SU-DHL-6 (cell line): Measurements from ENCODE around the gene PLA2G4E.

Experiments used
- H2AFZ ChIP-seq: fragments of 200-600 bp; sonication (generic); 2 replicates; pipeline ENCODE4 v1.6.1; 2014; ENCODE audit warnings: low read depth, mild to moderate bottlenecking, moderate library complexity, mixed read lengths, antibody characterized with exemption, low read length; ENCODE audit not compliant: severe bottlenecking
- H3F3A ChIP-seq: fragments of 200-600 bp; shearing (Covaris generic); 2 replicates; pipeline ENCODE4 v1.6.0; 2016; ENCODE audit warnings: antibody characterized with exemption, mild to moderate bottlenecking; ENCODE audit not compliant: insufficient read depth
- H3K27ac ChIP-seq: fragments of 200-600 bp; sonication (generic); 2 replicates; pipeline ENCODE4 v1.5.1; 2016; ENCODE audit warnings: low read depth, mild to moderate bottlenecking, low read length, moderate library complexity, mixed read lengths
- H3K27me3 ChIP-seq: fragments of 200-600 bp; sonication (generic), shearing (Covaris generic); 2 replicates; pipeline ENCODE4 v1.6.0; 2014; ENCODE audit warnings: mild to moderate bottlenecking, low read length
- H3K36me3 ChIP-seq: fragments of 200-600 bp; sonication (generic); 2 replicates; pipeline ENCODE4 v1.6.1; 2014; ENCODE audit warnings: mild to moderate bottlenecking, low read length, mixed read lengths
- H3K4me2 ChIP-seq: fragments of 300-600, 200-600 bp; shearing (Covaris generic), sonication (generic); 2 replicates; pipeline ENCODE4 v1.6.0; 2014; ENCODE audit warnings: low read length, low read depth, mild to moderate bottlenecking; ENCODE audit not compliant: poor library complexity, severe bottlenecking
- H3K4me3 ChIP-seq: fragments of 200-600 bp; sonication (generic); 2 replicates; pipeline ENCODE4 v1.5.1; 2014; ENCODE audit warnings: antibody characterized with exemption, low read length, mild to moderate bottlenecking, mixed read lengths; ENCODE audit not compliant: insufficient read depth, poor library complexity, severe bottlenecking
- H3K79me2 ChIP-seq: fragments of 200-600 bp; sonication (generic); 2 replicates; pipeline ENCODE4 v1.6.1; 2014; ENCODE audit warnings: mild to moderate bottlenecking, low read length, moderate library complexity; ENCODE audit not compliant: insufficient read depth
- H3K9ac ChIP-seq: fragments of 200-600 bp; sonication (generic); 2 replicates; pipeline ENCODE4 v1.7.0; 2014; ENCODE audit warnings: mild to moderate bottlenecking, low read length
- H3K9me2 ChIP-seq: fragments of 200-600 bp; sonication (generic); replicated peaks from 2 replicates; pipeline ENCODE4 v1.6.1; 2014; ENCODE audit warnings: low read length; ENCODE audit not compliant: insufficient read depth
- H3K9me3 ChIP-seq: fragments of 200-600 bp; sonication (generic); 2 replicates; pipeline ENCODE4 v1.6.1; 2014; ENCODE audit warnings: low read length, mixed read lengths; ENCODE audit not compliant: insufficient read depth
- H4K20me1 ChIP-seq: fragments of 200-600 bp; sonication (generic); 2 replicates; pipeline ENCODE4 v1.6.1; 2014; ENCODE audit warnings: low read depth, mild to moderate bottlenecking, antibody characterized with exemption, low read length, moderate library complexity, mixed read lengths
- CTCF ChIP-seq: fragments of 200-600 bp; sonication (generic); IDR thresholded peaks from one replicate; pipeline ENCODE4 v1.5.1; 2017; ENCODE audit warnings: antibody characterized with exemption, mild to moderate bottlenecking, low read length, moderate library complexity; ENCODE audit not compliant: insufficient read depth, poor library complexity, severe bottlenecking
- EZH2phosphoT487 ChIP-seq: fragments of 200-600 bp; sonication (generic), shearing (Covaris generic); conservative IDR thresholded peaks from 2 replicates; pipeline ENCODE4 v1.6.1; 2018; ENCODE audit warnings: mild to moderate bottlenecking, antibody characterized with exemption, low read length, moderate library complexity, mixed read lengths

PLA2G4E gene

GRCh38 chr15:42060477-42060763 is 39.6 kb upstream of the PLA2G4E start:
- no peaks in the 10 kb centered on the region for H3F3A ChIP-seq
- no peaks in the 10 kb centered on the region for H3K79me2 ChIP-seq
- no peaks in the 10 kb centered on the region for H3K9me2 ChIP-seq
- no peaks in the 10 kb centered on the region for H4K20me1 ChIP-seq
- no peaks in the 10 kb centered on the region for H3K36me3 ChIP-seq
- no peak for TF ChIP-seq CTCF
- TF ChIP-seq EZH2phosphoT487 = no peak
- no peak overlapping the region for H3K27ac ChIP-seq
- no peak overlapping the region for H3K4me2 ChIP-seq
- no peaks in the 10 kb centered on the region for H3K9me3 ChIP-seq
- H3K4me3 ChIP-seq = no peak overlapping the region
- H3K9ac ChIP-seq = no peak overlapping the region
- H2AFZ ChIP-seq = no peak overlapping the region
- H3K27me3 ChIP-seq = no peaks in the 10 kb centered on the region

GRCh38 chr15:42059661-42060476 is 39.0 kb upstream of the PLA2G4E start:
- H3K27ac ChIP-seq = no peak overlapping the region
- no peak overlapping the region for H3K4me2 ChIP-seq
- H3K9me3 ChIP-seq = no peaks in the 10 kb centered on the region

GRCh38 chr15:42058791-42059190 is 37.9 kb upstream of the PLA2G4E start:
- TF ChIP-seq EZH2phosphoT487 (no peak), CTCF (no peak)
- no peaks in the 10 kb centered on the region for H3K9me2 ChIP-seq
- H3K27me3 ChIP-seq = no peaks in the 10 kb centered on the region
- H3K79me2 ChIP-seq = no peaks in the 10 kb centered on the region
- no peak overlapping the region for H3K4me3 ChIP-seq
- H2AFZ ChIP-seq = no peak overlapping the region
- no peak overlapping the region for H3K27ac ChIP-seq
- no peaks in the 10 kb centered on the region for H3F3A ChIP-seq
- H3K9ac ChIP-seq = no peak overlapping the region
- H3K4me2 ChIP-seq = no peak overlapping the region
- H3K36me3 ChIP-seq = no peaks in the 10 kb centered on the region
- H3K9me3 ChIP-seq = no peaks in the 10 kb centered on the region
- H4K20me1 ChIP-seq = no peaks in the 10 kb centered on the region

More at GRCh38 chr15:42059661-42060476, 39.0 kb upstream of the PLA2G4E start:
- Histone ChIP-seq H3K4me3 (no peak overlapping the region), H4K20me1 (no peaks in the 10 kb centered on the region), H3K9me2 (no peaks in the 10 kb centered on the region), H3F3A (no peaks in the 10 kb centered on the region), H3K36me3 (no peaks in the 10 kb centered on the region), H3K27me3 (no peaks in the 10 kb centered on the region), H3K79me2 (no peaks in the 10 kb centered on the region), H3K9ac (no peak overlapping the region), H2AFZ (no peak overlapping the region)
- TF ChIP-seq CTCF = peak; percentile 87
- TF ChIP-seq EZH2phosphoT487 = no peak
